ENCODE data around the gene FEM1B.

DNA sequence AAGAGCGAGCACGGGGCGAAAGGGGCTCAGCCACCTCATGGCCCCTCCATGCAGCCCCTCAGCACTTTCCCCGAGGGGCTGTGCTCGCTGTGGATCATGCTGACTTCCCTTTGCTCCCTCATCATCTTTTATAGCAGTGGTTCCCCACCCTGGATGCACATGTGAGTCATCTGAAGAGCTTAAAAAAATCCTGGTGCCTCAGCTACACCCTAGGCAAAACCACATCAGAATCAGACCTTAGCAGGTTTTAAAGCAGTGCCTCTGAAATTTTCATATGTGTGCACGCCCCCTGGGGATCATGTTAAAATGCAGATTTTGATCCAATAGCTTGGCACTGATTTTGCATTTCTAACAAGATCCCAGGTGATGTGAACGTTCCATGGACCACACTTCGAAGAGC is 50.9 kb downstream of the FEM1B start:
- TF ChIP-seq, protein P1, sequence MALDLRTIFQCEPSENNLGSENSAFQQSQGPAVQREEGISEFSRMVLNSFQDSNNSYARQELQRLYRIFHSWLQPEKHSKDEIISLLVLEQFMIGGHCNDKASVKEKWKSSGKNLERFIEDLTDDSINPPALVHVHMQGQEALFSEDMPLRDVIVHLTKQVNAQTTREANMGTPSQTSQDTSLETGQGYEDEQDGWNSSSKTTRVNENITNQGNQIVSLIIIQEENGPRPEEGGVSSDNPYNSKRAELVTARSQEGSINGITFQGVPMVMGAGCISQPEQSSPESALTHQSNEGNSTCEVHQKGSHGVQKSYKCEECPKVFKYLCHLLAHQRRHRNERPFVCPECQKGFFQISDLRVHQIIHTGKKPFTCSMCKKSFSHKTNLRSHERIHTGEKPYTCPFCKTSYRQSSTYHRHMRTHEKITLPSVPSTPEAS (tag by site-specific recombination; IDR thresholded peaks at IDR 0.05): no peak
- TF ChIP-seq ZNF777 (tag by site-specific recombination; IDR thresholded peaks at IDR 0.05; ENCODE audit: borderline replicate concordance) (no peak), KLF16 (tag by site-specific recombination; IDR thresholded peaks at IDR 0.05) (no peak), ZNF132 (tag by site-specific recombination; IDR thresholded peaks at IDR 0.05; ENCODE audit: borderline replicate concordance) (no peak), ZNF449 (tag by site-specific recombination; IDR thresholded peaks at IDR 0.05) (no peak), ZNF239 (tag by site-specific recombination; IDR thresholded peaks at IDR 0.05) (no peak), ZXDB (tag by site-specific recombination; IDR thresholded peaks at IDR 0.05) (no peak), ZNF510 (tag by site-specific recombination; IDR thresholded peaks at IDR 0.05; ENCODE audit: insufficient replicate concordance) (no peak), ZBTB10 (tag by site-specific recombination; IDR thresholded peaks at IDR 0.05) (no peak), ZNF830 (tag by site-specific recombination; IDR thresholded peaks at IDR 0.05; ENCODE audit: low read depth) (no peak)
- TF ChIP-seq, protein P2, sequence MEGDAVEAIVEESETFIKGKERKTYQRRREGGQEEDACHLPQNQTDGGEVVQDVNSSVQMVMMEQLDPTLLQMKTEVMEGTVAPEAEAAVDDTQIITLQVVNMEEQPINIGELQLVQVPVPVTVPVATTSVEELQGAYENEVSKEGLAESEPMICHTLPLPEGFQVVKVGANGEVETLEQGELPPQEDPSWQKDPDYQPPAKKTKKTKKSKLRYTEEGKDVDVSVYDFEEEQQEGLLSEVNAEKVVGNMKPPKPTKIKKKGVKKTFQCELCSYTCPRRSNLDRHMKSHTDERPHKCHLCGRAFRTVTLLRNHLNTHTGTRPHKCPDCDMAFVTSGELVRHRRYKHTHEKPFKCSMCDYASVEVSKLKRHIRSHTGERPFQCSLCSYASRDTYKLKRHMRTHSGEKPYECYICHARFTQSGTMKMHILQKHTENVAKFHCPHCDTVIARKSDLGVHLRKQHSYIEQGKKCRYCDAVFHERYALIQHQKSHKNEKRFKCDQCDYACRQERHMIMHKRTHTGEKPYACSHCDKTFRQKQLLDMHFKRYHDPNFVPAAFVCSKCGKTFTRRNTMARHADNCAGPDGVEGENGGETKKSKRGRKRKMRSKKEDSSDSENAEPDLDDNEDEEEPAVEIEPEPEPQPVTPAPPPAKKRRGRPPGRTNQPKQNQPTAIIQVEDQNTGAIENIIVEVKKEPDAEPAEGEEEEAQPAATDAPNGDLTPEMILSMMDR (tag by site-specific recombination; IDR thresholded peaks at IDR 0.05): no peak
- TF ChIP-seq, protein P3, sequence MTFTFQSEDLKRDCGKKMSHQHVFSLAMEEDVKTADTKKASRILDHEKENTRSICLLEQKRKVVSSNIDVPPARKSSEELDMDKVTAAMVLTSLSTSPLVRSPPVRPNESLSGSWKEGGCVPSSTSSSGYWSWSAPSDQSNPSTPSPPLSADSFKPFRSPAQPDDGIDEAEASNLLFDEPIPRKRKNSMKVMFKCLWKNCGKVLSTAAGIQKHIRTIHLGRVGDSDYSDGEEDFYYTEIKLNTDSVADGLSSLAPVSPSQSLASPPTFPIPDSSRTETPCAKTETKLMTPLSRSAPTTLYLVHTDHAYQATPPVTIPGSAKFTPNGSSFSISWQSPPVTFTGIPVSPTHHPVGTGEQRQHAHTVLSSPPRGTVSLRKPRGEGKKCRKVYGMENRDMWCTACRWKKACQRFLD (tag by site-specific recombination; IDR thresholded peaks at IDR 0.05): no peak
- TF ChIP-seq, protein P4, sequence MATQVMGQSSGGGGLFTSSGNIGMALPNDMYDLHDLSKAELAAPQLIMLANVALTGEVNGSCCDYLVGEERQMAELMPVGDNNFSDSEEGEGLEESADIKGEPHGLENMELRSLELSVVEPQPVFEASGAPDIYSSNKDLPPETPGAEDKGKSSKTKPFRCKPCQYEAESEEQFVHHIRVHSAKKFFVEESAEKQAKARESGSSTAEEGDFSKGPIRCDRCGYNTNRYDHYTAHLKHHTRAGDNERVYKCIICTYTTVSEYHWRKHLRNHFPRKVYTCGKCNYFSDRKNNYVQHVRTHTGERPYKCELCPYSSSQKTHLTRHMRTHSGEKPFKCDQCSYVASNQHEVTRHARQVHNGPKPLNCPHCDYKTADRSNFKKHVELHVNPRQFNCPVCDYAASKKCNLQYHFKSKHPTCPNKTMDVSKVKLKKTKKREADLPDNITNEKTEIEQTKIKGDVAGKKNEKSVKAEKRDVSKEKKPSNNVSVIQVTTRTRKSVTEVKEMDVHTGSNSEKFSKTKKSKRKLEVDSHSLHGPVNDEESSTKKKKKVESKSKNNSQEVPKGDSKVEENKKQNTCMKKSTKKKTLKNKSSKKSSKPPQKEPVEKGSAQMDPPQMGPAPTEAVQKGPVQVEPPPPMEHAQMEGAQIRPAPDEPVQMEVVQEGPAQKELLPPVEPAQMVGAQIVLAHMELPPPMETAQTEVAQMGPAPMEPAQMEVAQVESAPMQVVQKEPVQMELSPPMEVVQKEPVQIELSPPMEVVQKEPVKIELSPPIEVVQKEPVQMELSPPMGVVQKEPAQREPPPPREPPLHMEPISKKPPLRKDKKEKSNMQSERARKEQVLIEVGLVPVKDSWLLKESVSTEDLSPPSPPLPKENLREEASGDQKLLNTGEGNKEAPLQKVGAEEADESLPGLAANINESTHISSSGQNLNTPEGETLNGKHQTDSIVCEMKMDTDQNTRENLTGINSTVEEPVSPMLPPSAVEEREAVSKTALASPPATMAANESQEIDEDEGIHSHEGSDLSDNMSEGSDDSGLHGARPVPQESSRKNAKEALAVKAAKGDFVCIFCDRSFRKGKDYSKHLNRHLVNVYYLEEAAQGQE (tag by site-specific recombination; IDR thresholded peaks at IDR 0.05): no peak
